Dermis microvascular lymphatic vessel endothelial cell (primary cell): ENCODE results near the gene CDK13. TPM values are rescaled to one million over a fixed set of nuclear protein-coding genes. Genes with fewer than 3 reads are reported as not detected.
"Not testable (repeated sequence)": the region's sequence is repeated elsewhere in the genome, so short reads cannot be mapped to it uniquely, and the experiment has no call there.

ENCODE experiments used
- DNase-seq, 2 donors: peaks; one replicate each; pipeline versions ENCODE4 v3.0.0 to v3.0.0-alpha.2; 2010; ENCODE audit warnings: low read depth in 2 of 2
- total RNA-seq: library from RNA; depleted of rRNA; stranded (reverse); fragments of >200 nt; gene quantifications from 2 replicates; pipeline ENCODE4 v1.2.1, GENCODE V29; 2014

CDK13 gene
- total RNA-seq, 1 donor from 2014 or later: 26.7 TPM

- no peak for DNase-seq
Observed at GRCh38 chr7:40147371-40148246, 197.6 kb downstream of the CDK13 start.

GRCh38 chr7:40148247-40148580 lies 198.2 kb downstream of the CDK13 start:
- DNase-seq: not testable (repeated sequence)

GRCh38 chr7:40148671-40149070 lies 198.6 kb downstream of the CDK13 start:
- no peak for DNase-seq

Other genes with a start within 250 kb of the CDK13 start
- 17.7 and 21.3 TPM in 2 replicates for gene MPLKIP, start 184.4 kb downstream of the CDK13 start, total RNA-seq
- 1.0 and 1.1 TPM in 2 replicates for gene SUGCT, start 184.7 kb downstream of the CDK13 start, total RNA-seq